IMR-90 (cell line): ENCODE data around the gene HSPA9. TPM values are rescaled to one million over a fixed set of nuclear protein-coding genes. Genes with fewer than 3 reads are reported as not detected.

Source experiments
- ATAC-seq: fragments of 200-7000 bp; cut with Tn5 transposase; 2 replicates; pipeline ENCODE4 v1.9.1; 2020; ENCODE audit warnings: low read depth, mild to moderate bottlenecking, moderate library complexity
- BruUV-seq: library from RNA; stranded (reverse); fragments of 400-500 nt; replicated peaks from 2 replicates; lab custom pipeline; 2021; lab: Mats Ljungman, UMichigan
- CTCF ChIA-PET: fragments of 300-600 bp; formaldehyde crosslinking; extraction: SDS; loops from one replicate; lab custom pipeline; 2021; ENCODE audit warnings: antibody characterized with exemption; lab: Yijun Ruan, JAX
- POLR2A ChIA-PET: fragments of 300-600 bp; sonication (Branson Sonifier 250); formaldehyde crosslinking; loops from one replicate; lab custom pipeline; 2022; ENCODE audit warnings: antibody characterized with exemption; ENCODE audit not compliant: unreplicated experiment; lab: Charles Lee
- DNase-seq: peaks from one replicate; pipeline ENCODE4 v3.0.0; 2013
- H2AFZ ChIP-seq: replicated peaks from 2 replicates; pipeline ENCODE3; 2013; ENCODE audit warnings: low read length, mild to moderate bottlenecking; ENCODE audit not compliant: poor library complexity
- H2AK5ac ChIP-seq: 2 replicates; pipeline ENCODE4 v1.6.1; 2013; ENCODE audit warnings: low read depth, low read length, inconsistent platforms
- H2AK9ac ChIP-seq: replicated peaks from 2 replicates; pipeline ENCODE3; 2013; ENCODE audit warnings: mild to moderate bottlenecking, low read depth, low read length, moderate library complexity; ENCODE audit not compliant: poor library complexity
- H2BK120ac ChIP-seq: 2 replicates; pipeline ENCODE4 v1.6.1; 2013; ENCODE audit warnings: low read depth, low read length, inconsistent platforms
- H2BK15ac ChIP-seq: 3 replicates; pipeline ENCODE4 v1.6.1; 2013; ENCODE audit warnings: low read depth, low read length, inconsistent platforms
- H2BK20ac ChIP-seq: 2 replicates; pipeline ENCODE4 v1.6.1; 2013; ENCODE audit warnings: low read depth, mild to moderate bottlenecking, inconsistent platforms, low read length, moderate library complexity
- H2BK5ac ChIP-seq: 2 replicates; pipeline ENCODE4 v1.6.1; 2013; ENCODE audit warnings: mild to moderate bottlenecking, low read depth, low read length, inconsistent platforms; ENCODE audit not compliant: poor library complexity, severe bottlenecking
- H3K14ac ChIP-seq: replicated peaks from 2 replicates; pipeline ENCODE4 v1.6.1; 2013; ENCODE audit warnings: low read depth, low read length, inconsistent platforms
- H3K18ac ChIP-seq: 2 replicates; pipeline ENCODE4 v1.6.1; 2013; ENCODE audit warnings: low read depth, low read length, control low read depth
- H3K23ac ChIP-seq: 2 replicates; pipeline ENCODE4 v1.6.1; 2013; ENCODE audit warnings: low read depth, low read length, inconsistent platforms
- H3K27ac ChIP-seq: 2 replicates; pipeline ENCODE4 v1.5.1; 2013; ENCODE audit warnings: mild to moderate bottlenecking, control low read depth, low read length; ENCODE audit not compliant: insufficient read depth
- H3K27me3 ChIP-seq: 2 replicates; pipeline ENCODE4 v1.6.1; 2013; ENCODE audit warnings: low read length; ENCODE audit not compliant: control insufficient read depth, insufficient read depth
- H3K36me3 ChIP-seq: 2 replicates; pipeline ENCODE4 v1.6.1; 2013; ENCODE audit warnings: low read length, mixed read lengths; ENCODE audit not compliant: control insufficient read depth, insufficient read depth
- H3K4ac ChIP-seq: 2 replicates; pipeline ENCODE4 v1.6.1; 2013; ENCODE audit warnings: low read depth, low read length, inconsistent platforms
- H3K4me1 ChIP-seq: 2 replicates; pipeline ENCODE4 v1.6.1; 2013; ENCODE audit warnings: low read length, mixed read lengths; ENCODE audit not compliant: control insufficient read depth, insufficient read depth
- H3K4me2 ChIP-seq: 2 replicates; pipeline ENCODE4 v1.6.1; 2013; ENCODE audit warnings: low read depth, mild to moderate bottlenecking, control low read depth, low read length, moderate library complexity
- H3K4me3 ChIP-seq: 2 replicates; pipeline ENCODE4 v1.5.1; 2013; ENCODE audit warnings: low read depth, mild to moderate bottlenecking, control low read depth, low read length, moderate library complexity; ENCODE audit not compliant: insufficient read depth
- H3K56ac ChIP-seq: 2 replicates; pipeline ENCODE4 v1.6.1; 2013; ENCODE audit warnings: low read length, inconsistent platforms; ENCODE audit not compliant: insufficient read depth; ENCODE audit errors: extremely low read depth
- H3K79me1 ChIP-seq, 2 experiments: 2 replicates each; pipeline ENCODE4 v1.6.1; 2013; ENCODE audit warnings: low read length in 2 of 2, inconsistent platforms in 1 of 2, low read depth in 1 of 2
- H3K9ac ChIP-seq: 2 replicates; pipeline ENCODE4 v1.6.1; 2013; ENCODE audit warnings: low read depth, low read length, control low read depth
- H3K9me1 ChIP-seq: 2 replicates; pipeline ENCODE4 v1.6.1; 2013; ENCODE audit warnings: low read length, inconsistent platforms; ENCODE audit not compliant: insufficient read depth
- H3K9me3 ChIP-seq: 2 replicates; pipeline ENCODE4 v1.6.1; 2013; ENCODE audit warnings: low read length; ENCODE audit not compliant: control insufficient read depth, insufficient read depth
- H4K20me1 ChIP-seq: 2 replicates; pipeline ENCODE4 v1.6.1; 2013; ENCODE audit warnings: low read length, inconsistent platforms; ENCODE audit not compliant: insufficient read depth
- H4K5ac ChIP-seq: 2 replicates; pipeline ENCODE4 v1.6.1; 2013; ENCODE audit warnings: mild to moderate bottlenecking, low read depth, low read length, control low read depth
- H4K8ac ChIP-seq, 2 experiments: 2 replicates each; pipeline ENCODE4 v1.6.1; 2013; ENCODE audit warnings: low read depth in 2 of 2, low read length in 2 of 2, control low read depth in 1 of 2, inconsistent platforms in 1 of 2
- H4K91ac ChIP-seq: 2 replicates; pipeline ENCODE4 v1.6.1; 2013; ENCODE audit warnings: low read depth, low read length, inconsistent platforms; ENCODE audit not compliant: insufficient read depth
- CEBPB ChIP-seq: IDR thresholded peaks from 2 replicates; pipeline ENCODE4 v1.6.1; 2012; ENCODE audit warnings: low read depth, low read length, improper control_type of control experiment
- CTCF ChIP-seq: conservative IDR thresholded peaks from 2 replicates; pipeline ENCODE4 v1.5.1; 2012; ENCODE audit warnings: mild to moderate bottlenecking, low read depth, low read length, improper control_type of control experiment
- ELK1 ChIP-seq: fragments of 150-350 bp; IDR thresholded peaks from 2 replicates; pipeline ENCODE4 v1.6.1; 2016; ENCODE audit warnings: low read depth, mild to moderate bottlenecking, low read length, moderate library complexity, borderline replicate concordance
- MAFK ChIP-seq: IDR thresholded peaks from 2 replicates; pipeline ENCODE4 v1.6.1; 2012; ENCODE audit warnings: low read depth, low read length, improper control_type of control experiment
- MAZ ChIP-seq: IDR thresholded peaks from 2 replicates; pipeline ENCODE4 v1.6.1; 2012; ENCODE audit warnings: low read depth, mild to moderate bottlenecking, low read length, improper control_type of control experiment, moderate library complexity, borderline replicate concordance
- MXI1 ChIP-seq: IDR thresholded peaks from 2 replicates; pipeline ENCODE4 v1.6.1; 2012; ENCODE audit warnings: low read depth, mild to moderate bottlenecking, low read length, moderate library complexity, borderline replicate concordance
- NFE2L2 ChIP-seq: fragments of 150-350 bp; IDR thresholded peaks from 2 replicates; pipeline ENCODE4 v1.6.1; 2016; ENCODE audit warnings: low read depth, mild to moderate bottlenecking, low read length
- RAD21 ChIP-seq: IDR thresholded peaks from 2 replicates; pipeline ENCODE4 v1.6.1; 2012; ENCODE audit warnings: low read length, improper control_type of control experiment
- SMC3 ChIP-seq: fragments of 150-350 bp; IDR thresholded peaks from 2 replicates; pipeline ENCODE4 v1.6.1; 2016; ENCODE audit warnings: low read depth, mild to moderate bottlenecking, antibody characterized with exemption, low read length, moderate library complexity
- WGBS, 2 experiments: methylation state at CpG; one replicate each; pipeline versions ENCODE4 v1.1.5 to v1.1.7; 2013; ENCODE audit warnings: missing lambda C conversion rate in 2 of 2; ENCODE audit not compliant: insufficient read length in 1 of 2; ENCODE audit errors: extremely low coverage in 2 of 2; 5-methylcytosine and 5-hydroxymethylcytosine counted together
- dilution Hi-C: fragments of 300-500 bp; cut with HindIII; formaldehyde crosslinking; loops from one replicate; pipeline ENCODE4 v1.14.3; 2018; ENCODE audit warnings: low sequenced_read_pairs; ENCODE audit not compliant: unreplicated experiment
- in situ Hi-C: fragments of 300-500 bp; cut with MboI; formaldehyde crosslinking; loops from 3 replicates; pipeline ENCODE4 v1.14.3; 2019; ENCODE audit warnings: low sequenced_read_pairs, inconsistent platforms, mixed read lengths
- intact Hi-C: fragments of 100-400 bp; cut with micrococcal nuclease; formaldehyde crosslinking; loops from 2 replicates; pipeline ENCODE4 v1.10.0; 2022
- polyA plus RNA-seq, 3 experiments: library from polyadenylated mRNA; depleted of rRNA; stranded (reverse); fragments of >200 nt; gene quantifications; 2 replicates each; pipeline ENCODE4 v1.2.3, GENCODE V29; 2012; ENCODE audit warnings: low replicate concordance in 1 of 3
- total RNA-seq: library from RNA; depleted of rRNA; stranded (reverse); fragments of >200 nt; gene quantifications from 2 replicates; pipeline ENCODE4 v1.2.3, GENCODE V29; 2012

The HSPA9 gene
- total and polyA plus RNA-seq, 2 of the 4 experiments (the other 2 are of a cell fraction): 157 to 472 TPM

GRCh38 chr5:138623053-138623452 lies 47.9 kb upstream of the HSPA9 start:
- H3K56ac ChIP-seq: no peak overlapping the region
- H3K4me1 ChIP-seq: no peaks in the 10 kb centered on the region
- no peak overlapping the region for H4K8ac ChIP-seq
- H3K18ac ChIP-seq: no peak overlapping the region
- no peak overlapping the region for H4K91ac ChIP-seq
- no peaks in the 10 kb centered on the region for H3K9me3 ChIP-seq
- no peaks in the 10 kb centered on the region for H4K20me1 ChIP-seq
- no peaks in the 10 kb centered on the region for H3K36me3 ChIP-seq
- no peak overlapping the region for H3K14ac ChIP-seq
- no peak overlapping the region for H2BK15ac ChIP-seq
- TF ChIP-seq MAFK (no peak), SMC3 (no peak), MXI1 (no peak), MAZ (no peak), CTCF (no peak), NFE2L2 (no peak), CEBPB (no peak), RAD21 (no peak), ELK1 (no peak)
- DNase-seq: no peak
- H2BK20ac ChIP-seq: no peak overlapping the region
- no peak overlapping the region for H4K5ac ChIP-seq
- H2AK5ac ChIP-seq: no peak overlapping the region
- WGBS, 2 experiments: no CpG with 5 or more reads among the region's 4 CpGs
- no peak overlapping the region for H3K23ac ChIP-seq
- intact Hi-C loops: no loop called here
- no peak overlapping the region for H3K4me3 ChIP-seq
- H3K79me1 ChIP-seq: no peaks in the 10 kb centered on the region
- dilution Hi-C loops: no loop called here
- no peak overlapping the region for H2BK120ac ChIP-seq
- H3K27me3 ChIP-seq: peaks cover 7% of the 10 kb centered on the region
- H3K4ac ChIP-seq: no peak overlapping the region
- no peak overlapping the region for H2AFZ ChIP-seq
- CTCF ChIA-PET: no interaction called here
- POLR2A ChIA-PET: no interaction called here
- H3K4me2 ChIP-seq: no peak overlapping the region
- H3K9ac ChIP-seq: no peak overlapping the region
- BruUV-seq: no TSS peak
- H3K9me1 ChIP-seq: no peaks in the 10 kb centered on the region
- in situ Hi-C loops: no loop called here
- ATAC-seq: no peak
- no peak overlapping the region for H2BK5ac ChIP-seq
- H3K27ac ChIP-seq: no peak overlapping the region
- H2AK9ac ChIP-seq: no peak overlapping the region
